ENCODE data around the gene ZKSCAN2.

GRCh38 chr16:25257956-25258860 is 563 bp upstream of the ZKSCAN2 start:
- TF ChIP-seq CTCF (conservative IDR thresholded peaks at IDR 0.05; ENCODE audit: low read length) (no peak), EZH2phosphoT487 (IDR thresholded peaks at IDR 0.05; ENCODE audit: borderline replicate concordance) (no peak)

Data from Loucy (cell line).